ENCODE results near the gene SYNJ1. TPM values are rescaled to one million over a fixed set of nuclear protein-coding genes. Genes with fewer than 3 reads are reported as not detected.

SYNJ1 gene
- total RNA-seq, 1 donor from 2014 or later: 2.6 TPM

GRCh38 chr21:32770871-32771523, 43.2 kb upstream of the SYNJ1 start:
- no peak for TF ChIP-seq CTCF (IDR thresholded peaks at IDR 0.05; ENCODE audit: insufficient read depth, low read length, severe bottlenecking)
- DNase-seq (ENCODE audit: low read depth) (peak; percentile 36), FAIRE-seq (no peak)
- Histone ChIP-seq H3K36me3 (ENCODE audit: control insufficient read depth, insufficient read depth, low read length) (peaks cover 2% of the 10 kb centered on the region), H3K27me3 (ENCODE audit: control insufficient read depth, insufficient read depth, low read length) (no peaks in the 10 kb centered on the region), H3K4me3 (ENCODE audit: low read depth, low read length) (peak overlapping the region; percentile 90)

- Histone ChIP-seq H3K4me3 (ENCODE audit: low read depth, low read length) (no peak overlapping the region), H3K36me3 (ENCODE audit: control insufficient read depth, insufficient read depth, low read length) (peaks cover 3% of the 10 kb centered on the region), H3K27me3 (ENCODE audit: control insufficient read depth, insufficient read depth, low read length) (no peaks in the 10 kb centered on the region)
- no peak for TF ChIP-seq CTCF (IDR thresholded peaks at IDR 0.05; ENCODE audit: insufficient read depth, low read length, severe bottlenecking)
- no peak for DNase-seq (ENCODE audit: low read depth)
- no peak for FAIRE-seq
Measured at GRCh38 chr21:32768530-32768929, 40.7 kb upstream of the SYNJ1 start.

GRCh38 chr21:32765058-32765457, 37.2 kb upstream of the SYNJ1 start:
- Histone ChIP-seq H3K27me3 (ENCODE audit: control insufficient read depth, insufficient read depth, low read length) (no peaks in the 10 kb centered on the region), H3K4me3 (ENCODE audit: low read depth, low read length) (no peak overlapping the region), H3K36me3 (ENCODE audit: control insufficient read depth, insufficient read depth, low read length) (peaks cover 8% of the 10 kb centered on the region)
- FAIRE-seq: no peak
- no peak for DNase-seq (ENCODE audit: low read depth)
- no peak for TF ChIP-seq CTCF (IDR thresholded peaks at IDR 0.05; ENCODE audit: insufficient read depth, low read length, severe bottlenecking)

GRCh38 chr21:32764186-32764585, 36.4 kb upstream of the SYNJ1 start:
- TF ChIP-seq CTCF (IDR thresholded peaks at IDR 0.05; ENCODE audit: insufficient read depth, low read length, severe bottlenecking): no peak
- Histone ChIP-seq H3K36me3 (ENCODE audit: control insufficient read depth, insufficient read depth, low read length) (peaks cover 11% of the 10 kb centered on the region), H3K27me3 (ENCODE audit: control insufficient read depth, insufficient read depth, low read length) (no peaks in the 10 kb centered on the region), H3K4me3 (ENCODE audit: low read depth, low read length) (no peak overlapping the region)
- no peak for DNase-seq (ENCODE audit: low read depth)
- no peak for FAIRE-seq

GRCh38 chr21:32757804-32758203, 30.0 kb upstream of the SYNJ1 start:
- no peak overlapping the region for H3K4me3 ChIP-seq (ENCODE audit: low read depth, low read length)
- FAIRE-seq: peak; percentile 66

More at GRCh38 chr21:32757804-32758203, 30.0 kb upstream of the SYNJ1 start:
- TF ChIP-seq CTCF (IDR thresholded peaks at IDR 0.05; ENCODE audit: insufficient read depth, low read length, severe bottlenecking): no peak
- no peak for DNase-seq (ENCODE audit: low read depth)
- H3K27me3 ChIP-seq (ENCODE audit: control insufficient read depth, insufficient read depth, low read length): no peaks in the 10 kb centered on the region
- H3K36me3 ChIP-seq (ENCODE audit: control insufficient read depth, insufficient read depth, low read length): peaks cover 15% of the 10 kb centered on the region
